Measurements from ENCODE around the gene TLCD2.

GRCh38 chr17:1711804-1712203 lies 1.6 kb upstream of the TLCD2 start:
- TF ChIP-seq CREB1 (CRISPR knock-in tag; IDR thresholded peaks at IDR 0.05) (no peak), PREB (CRISPR knock-in tag; IDR thresholded peaks at IDR 0.05; ENCODE audit: borderline replicate concordance) (no peak), CTCF (IDR thresholded peaks at IDR 0.05) (no peak)

All from WTC11 (cell line).